ENCODE measurements around the gene NMRAL1. TPM values are rescaled to one million over a fixed set of nuclear protein-coding genes. Genes with fewer than 3 reads are reported as not detected.

The NMRAL1 gene
- total and polyA plus RNA-seq, 10 of the 15 experiments (the other 5 are each of a cell fraction or from before 2014, with no cell fraction given) = 4.8 to 102 (median 62.5) TPM

DNA sequence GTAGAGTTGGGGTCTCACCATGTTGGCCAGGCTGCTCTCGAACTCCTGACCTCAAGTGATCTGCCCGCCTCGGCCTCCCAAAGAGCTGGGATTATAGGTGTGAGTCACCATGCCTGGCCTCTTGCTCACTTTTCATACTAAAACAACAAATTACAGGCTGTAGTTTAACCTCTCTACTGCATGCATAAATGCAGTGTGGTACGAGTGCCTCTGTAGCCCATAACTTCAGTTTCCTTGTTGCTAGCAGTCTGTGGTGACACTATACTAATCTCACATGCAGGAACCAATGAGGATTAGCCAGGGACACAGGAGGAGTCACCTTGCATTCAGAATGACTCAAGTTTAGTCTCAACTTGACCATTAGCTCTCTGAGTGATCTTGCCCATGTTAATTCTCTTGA lies 21.9 kb upstream of the NMRAL1 start:
- ChIA-PET CTCF (interaction anchor here (0.6 to 0.9 kb wide), 3 partner anchors 11 to 1653 kb away, joined by 3 to 5 read pairs (median 4); no protein-coding TSS in a partner anchor), RAD21 (ENCODE audit: unreplicated experiment) (no interaction called here), SMC1A (ENCODE audit: uncharacterized antibody, unreplicated experiment) (no interaction called here), POLR2A (no interaction called here)
- no peaks in the 10 kb centered on the region; a peak in 2 of 4 replicates for H3K36me3 ChIP-seq (ENCODE audit: control insufficient read depth in 2 of 2, insufficient read depth in 2 of 2, low read length in 1 of 2)
- no peaks in the 10 kb centered on the region; the same call in 1 of the 2 replicates for H4K20me1 ChIP-seq (ENCODE audit: control insufficient read depth, insufficient read depth)
- no peak overlapping the region for H3K4me2 ChIP-seq (ENCODE audit: control insufficient read depth, insufficient read depth)
- in situ Hi-C loops (cut with MboI) (no loop called here), intact Hi-C loops (cut with micrococcal nuclease; ENCODE audit: unreplicated experiment) (no loop called here)
- H2AFZ ChIP-seq (ENCODE audit: control insufficient read depth, low read depth, low read length) = no peak overlapping the region
- DNase-seq (ENCODE audit: low read depth, low spot score) (no peak), FAIRE-seq (no peak), ATAC-seq (peak; percentile 29; the same call in 2 of the 3 replicates)
- H3K4me3 ChIP-seq = no peak overlapping the region
- no peak overlapping the region for H3K9ac ChIP-seq (ENCODE audit: control insufficient read depth, insufficient read depth, low read length)
- H3K27ac ChIP-seq (ENCODE audit: control insufficient read depth, insufficient read depth) = no peak overlapping the region
- 57% methylated on average over 4 of the region's 4 CpGs for WGBS (ENCODE audit: insufficient coverage, insufficient replicate concordance, low lambda C conversion rate, missing lambda C conversion rate)
- H3K27me3 ChIP-seq (replicated peaks in 1 of 2; ENCODE audit: control insufficient read depth in 2 of 2, insufficient read depth in 2 of 2, low read length in 1 of 2) = no peaks in the 10 kb centered on the region
- TF ChIP-seq HDGF (IDR thresholded peaks at IDR 0.05) (no peak), CEBPB (IDR thresholded peaks at IDR 0.05; ENCODE audit: borderline replicate concordance in 1 of 2, low read depth in 2 of 2, low read length in 2 of 2) (no peak), RUNX3 (IDR thresholded peaks at IDR 0.05; ENCODE audit: low read length) (no peak), SMARCA5 (IDR thresholded peaks at IDR 0.05) (no peak), HDAC6 (IDR thresholded peaks at IDR 0.05; ENCODE audit: unreplicated experiment) (no peak), STAT3 (IDR thresholded peaks at IDR 0.05; ENCODE audit: low read depth, low read length) (no peak), SPI1 (IDR thresholded peaks at IDR 0.05; ENCODE audit: borderline replicate concordance, insufficient read depth, low read depth, low read length) (no peak), CTCF (IDR thresholded peaks at IDR 0.05 in 2 of 3, conservative IDR thresholded peaks at IDR 0.05 in 1 of 3; ENCODE audit: control insufficient read depth in 2 of 3, extremely low read depth in 1 of 3, insufficient read depth in 1 of 3, low read depth in 3 of 3, low read length in 3 of 3) (no peak), E2F4 (IDR thresholded peaks at IDR 0.05; ENCODE audit: low read depth, low read length) (no peak), CHD2 (IDR thresholded peaks at IDR 0.05; ENCODE audit: borderline replicate concordance, low read depth, low read length) (no peak), MYC (IDR thresholded peaks at IDR 0.05; ENCODE audit: insufficient read depth, insufficient read length, insufficient replicate concordance, low read length, severe bottlenecking) (no peak)
- no peaks in the 10 kb centered on the region; the same call in 1 of the 2 replicates for H3K79me2 ChIP-seq (ENCODE audit: control insufficient read depth, insufficient read depth, low read length)
- no TSS peak for BruUV-seq (replicated peaks)
- H3K4me1 ChIP-seq (ENCODE audit: control insufficient read depth, insufficient read depth, low read length) = no peaks in the 10 kb centered on the region
- no peaks in the 10 kb centered on the region for H3K9me3 ChIP-seq (replicated peaks; ENCODE audit: control insufficient read depth, insufficient read depth, low read length)

Data from GM12878 (cell line).